ENCODE data around the gene TPGS1.

TPGS1 gene

GRCh38 chr19:542173-542866 lies 35.0 kb downstream of the TPGS1 start:
- no peak for DNase-seq

GRCh38 chr19:543910-544608 lies 36.8 kb downstream of the TPGS1 start, which contains the start of gene GZMM:
Gene GZMM (plus strand): TSS chr19:544053. CDS start chr19:544072, 19 bp downstream.
- DNase-seq = peak; percentile 90

DNA sequence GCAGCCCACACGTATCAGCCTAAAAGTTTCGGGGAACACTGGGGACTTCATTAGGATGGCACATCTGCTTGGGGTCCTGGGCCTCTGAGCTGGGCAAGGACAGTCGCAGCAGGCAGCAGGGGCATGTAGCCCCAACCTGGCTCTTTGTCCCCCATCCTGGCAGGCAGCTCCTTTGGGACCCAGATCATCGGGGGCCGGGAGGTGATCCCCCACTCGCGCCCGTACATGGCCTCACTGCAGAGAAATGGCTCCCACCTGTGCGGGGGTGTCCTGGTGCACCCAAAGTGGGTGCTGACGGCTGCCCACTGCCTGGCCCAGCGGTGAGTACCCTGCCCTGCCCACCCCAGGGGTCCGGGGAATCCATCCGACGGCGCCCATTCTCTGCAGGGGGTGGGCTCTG lies 39.8 kb downstream of the TPGS1 start:
- no peak for DNase-seq

GRCh38 chr19:547836-548720 lies 40.8 kb downstream of the TPGS1 start:
- DNase-seq = no peak

GRCh38 chr19:548886-549830 lies 41.9 kb downstream of the TPGS1 start:
- no peak for DNase-seq

DNA sequence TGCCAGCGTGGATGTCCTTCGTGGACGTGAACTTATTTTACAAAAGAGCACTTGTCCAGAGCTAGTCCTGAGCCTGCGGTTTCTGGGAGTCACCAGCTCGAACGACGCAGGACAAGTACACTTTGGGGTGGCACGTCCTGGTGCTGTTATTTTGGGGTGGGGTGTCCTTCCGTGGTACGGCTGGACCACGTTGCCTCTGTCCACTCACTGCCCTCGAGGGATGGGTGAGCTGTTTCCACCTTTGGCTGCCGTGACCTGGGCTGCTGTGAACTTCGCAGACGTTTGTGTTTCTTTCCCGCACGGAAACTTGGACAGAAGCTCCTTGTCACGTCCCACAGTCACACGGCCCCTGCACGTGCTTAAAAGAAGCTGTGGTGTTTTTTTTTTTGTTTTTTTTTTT lies 47.5 kb downstream of the TPGS1 start:
- DNase-seq = no peak

GRCh38 chr19:555474-555808 lies 48.1 kb downstream of the TPGS1 start:
- no peak for DNase-seq

DNA sequence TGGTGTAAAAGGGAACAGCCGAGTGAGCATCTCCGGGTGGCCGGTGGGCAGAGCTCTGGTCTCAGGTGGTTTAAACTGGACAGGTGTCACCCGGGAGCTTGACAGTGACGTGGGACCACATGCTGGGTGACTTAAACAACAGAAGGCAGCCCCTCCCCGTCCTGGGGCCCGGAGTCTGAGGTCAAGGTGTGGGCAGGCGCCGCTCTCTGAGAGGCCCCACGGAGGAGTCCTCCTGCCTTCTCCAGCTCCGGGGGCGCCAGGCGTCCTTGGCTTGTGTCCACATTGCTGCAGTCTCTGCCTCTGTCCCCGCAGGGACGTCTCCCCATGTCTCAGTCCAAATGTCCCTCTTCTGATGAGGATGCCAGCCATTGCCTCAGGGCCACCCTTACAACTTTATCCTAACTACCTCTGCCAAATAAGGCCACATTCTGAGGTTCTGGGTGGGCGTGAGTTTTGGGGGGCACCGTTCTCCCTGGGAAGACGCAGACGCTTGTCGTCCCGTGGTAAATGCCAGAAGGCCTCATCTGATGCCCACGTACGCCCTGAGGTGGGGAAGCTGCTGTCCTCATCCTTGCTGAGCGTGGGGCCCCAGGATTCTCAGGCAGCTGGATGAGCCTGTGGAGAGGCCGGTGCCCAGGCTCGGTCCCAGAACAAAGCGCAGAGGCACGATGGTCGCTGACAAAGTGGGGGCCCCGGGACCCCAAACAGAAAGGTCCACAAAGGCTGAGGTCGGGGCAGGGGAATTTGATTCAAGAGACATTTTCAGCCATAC lies 49.5 kb downstream of the TPGS1 start:
- DNase-seq = no peak

GRCh38 chr19:558770-559439 lies 51.6 kb downstream of the TPGS1 start:
- DNase-seq = no peak

GRCh38 chr19:560121-560520 lies 52.8 kb downstream of the TPGS1 start:
- no peak for DNase-seq

- DNase-seq = no peak
Observed at GRCh38 chr19:566403-566802, 59.1 kb downstream of the TPGS1 start.

DNA sequence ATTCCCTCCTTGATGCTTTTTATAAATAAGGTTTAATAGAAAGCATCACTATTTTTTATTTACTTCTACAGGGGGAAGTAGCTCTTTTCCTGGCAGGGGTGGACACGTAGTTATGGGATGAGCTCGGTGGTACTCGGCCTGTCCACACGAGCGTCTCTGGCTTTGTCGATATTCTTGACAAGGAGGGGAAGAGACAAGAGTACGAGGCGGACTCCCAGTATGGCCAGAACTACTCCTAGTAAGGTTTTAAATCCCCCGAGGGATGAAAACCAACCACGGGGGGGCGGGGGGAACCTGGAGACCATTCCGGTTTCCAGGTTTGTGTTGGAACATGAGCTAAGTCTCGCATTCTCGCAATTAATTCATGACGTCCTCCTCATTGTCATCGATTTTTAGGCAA lies 59.5 kb downstream of the TPGS1 start:
- DNase-seq = no peak

- no peak for DNase-seq
Observed at GRCh38 chr19:567296-567900, 60.1 kb downstream of the TPGS1 start.

Measured in CD4-positive, alpha-beta T cell treated with Interleukin-12 subunit alpha and Interleukin-12 subunit beta, for 1 hour (primary cell).